Measurements from ENCODE around the gene RNASE2. TPM values are rescaled to one million over a fixed set of nuclear protein-coding genes. Genes with fewer than 3 reads are reported as not detected.
"Not testable (repeated sequence)": the region's sequence is repeated elsewhere in the genome, so short reads cannot be mapped to it uniquely, and the experiment has no call there.

RNASE2 gene
- total RNA-seq, 1 donor from 2014 or later: not detected

- H3K27ac Mint-ChIP-seq, H3K4me3 Mint-ChIP-seq, H3K9me3 Mint-ChIP-seq: not testable (repeated sequence)
These were observed 3.7 kb downstream of the RNASE2 start for GRCh38 chr14:20958946-20959345.

GRCh38 chr14:20969336-20969735, 14.0 kb downstream of the RNASE2 start:
- Mint-ChIP-seq H3K27me3 (ENCODE audit: insufficient read depth) (peaks cover 34% of the 10 kb centered on the region), H3K4me1 (ENCODE audit: low read depth) (peaks cover 15% of the 10 kb centered on the region), H3K27ac (no peak overlapping the region), H3K36me3 (ENCODE audit: low read depth) (no peaks in the 10 kb centered on the region), H3K9me3 (no peaks in the 10 kb centered on the region), H3K4me3 (no peak overlapping the region)
- intact Hi-C loops (cut with micrococcal nuclease): no loop called here
- DNase-seq (ENCODE audit: low spot score): no peak

More at GRCh38 chr14:20958946-20959345, 3.7 kb downstream of the RNASE2 start:
- DNase-seq (ENCODE audit: low spot score); H3K27me3 Mint-ChIP-seq (ENCODE audit: insufficient read depth); intact Hi-C loops (cut with micrococcal nuclease); H3K36me3 Mint-ChIP-seq (ENCODE audit: low read depth): not testable (repeated sequence)
- H3K4me1 Mint-ChIP-seq (ENCODE audit: low read depth): peaks cover 26% of the 10 kb centered on the region

DNA sequence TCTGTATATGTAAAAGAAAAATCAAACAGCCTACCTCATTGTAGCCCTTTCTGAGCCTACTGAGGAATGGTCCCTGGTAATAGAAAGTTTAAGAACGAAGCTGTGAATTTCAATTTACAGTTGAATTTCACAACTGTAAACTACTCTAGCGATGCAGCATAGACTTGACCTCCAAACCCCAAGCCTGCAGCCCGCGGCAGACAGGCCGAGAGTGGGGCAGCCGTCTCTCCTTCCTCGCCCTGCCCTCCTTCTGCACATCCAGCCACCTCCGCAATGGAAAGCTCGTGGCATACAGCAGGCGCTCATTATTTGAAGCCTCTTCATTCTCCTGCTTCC, 15.3 kb downstream of the RNASE2 start:
- no peak overlapping the region for H3K27ac Mint-ChIP-seq
- H3K4me3 Mint-ChIP-seq: peak overlapping the region; percentile 93
- intact Hi-C loops (cut with micrococcal nuclease): loop anchor here (5.0 to 10.0 kb wide), 4 partner anchors 98 to 636 kb away; partner anchors contain the start of gene CCNB1IP1
- no peak for DNase-seq (ENCODE audit: low spot score)
- peaks cover 33% of the 10 kb centered on the region for H3K27me3 Mint-ChIP-seq (ENCODE audit: insufficient read depth)
- no peaks in the 10 kb centered on the region for H3K36me3 Mint-ChIP-seq (ENCODE audit: low read depth)
- peaks cover 15% of the 10 kb centered on the region for H3K4me1 Mint-ChIP-seq (ENCODE audit: low read depth)
- H3K9me3 Mint-ChIP-seq: no peaks in the 10 kb centered on the region

- Mint-ChIP-seq H3K9me3 (no peaks in the 10 kb centered on the region), H3K36me3 (ENCODE audit: low read depth) (no peaks in the 10 kb centered on the region), H3K27me3 (ENCODE audit: insufficient read depth) (peaks cover 35% of the 10 kb centered on the region), H3K4me1 (ENCODE audit: low read depth) (peaks cover 15% of the 10 kb centered on the region), H3K4me3 (peak overlapping the region; percentile 93), H3K27ac (no peak overlapping the region)
- intact Hi-C loops (cut with micrococcal nuclease): loop anchor here (1.0 to 10.0 kb wide), 11 partner anchors 10 to 636 kb away; partner anchors contain the start of genes CCNB1IP1, CHD8 and METTL17
- peak; percentile 72 for DNase-seq (ENCODE audit: low spot score)
These were observed 15.9 kb downstream of the RNASE2 start for GRCh38 chr14:20970983-20971704.

DNA sequence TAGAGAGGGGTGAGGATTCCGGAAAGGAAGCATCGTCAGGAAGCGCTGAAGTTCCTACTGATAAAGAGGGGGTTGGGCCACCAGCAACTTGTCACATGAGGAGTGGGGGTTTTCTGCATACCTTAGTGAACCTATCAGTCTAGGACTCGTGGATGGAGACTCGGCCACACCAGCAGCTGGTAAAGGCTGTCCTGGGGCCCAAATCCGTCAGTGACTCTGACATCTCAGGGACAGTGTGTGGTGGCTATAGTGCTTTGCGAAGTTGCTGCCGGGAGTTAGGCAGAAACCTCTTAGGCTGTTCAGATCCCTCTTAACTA, 16.4 kb downstream of the RNASE2 start:
- no peak for DNase-seq (ENCODE audit: low spot score)
- Mint-ChIP-seq H3K27me3 (ENCODE audit: insufficient read depth) (peaks cover 35% of the 10 kb centered on the region), H3K27ac (no peak overlapping the region)

GRCh38 chr14:20973501-20973900, 18.2 kb downstream of the RNASE2 start:
- H3K9me3 Mint-ChIP-seq: no peaks in the 10 kb centered on the region
- H3K27ac Mint-ChIP-seq: no peak overlapping the region
- DNase-seq (ENCODE audit: low spot score): no peak
- intact Hi-C loops (cut with micrococcal nuclease): loop anchor here (5.0 to 10.0 kb wide), 4 partner anchors 101 to 639 kb away; partner anchors contain the start of gene CCNB1IP1
- no peak overlapping the region for H3K4me3 Mint-ChIP-seq
- H3K4me1 Mint-ChIP-seq (ENCODE audit: low read depth): peaks cover 15% of the 10 kb centered on the region
- H3K36me3 Mint-ChIP-seq (ENCODE audit: low read depth): no peaks in the 10 kb centered on the region
- H3K27me3 Mint-ChIP-seq (ENCODE audit: insufficient read depth): peaks cover 31% of the 10 kb centered on the region

More for the DNA sequence above, 16.4 kb downstream of the RNASE2 start:
- H3K4me3 Mint-ChIP-seq: peak overlapping the region; percentile 93
- no peaks in the 10 kb centered on the region for H3K36me3 Mint-ChIP-seq (ENCODE audit: low read depth)
- intact Hi-C loops (cut with micrococcal nuclease): loop anchor here (1.0 to 10.0 kb wide), 11 partner anchors 10 to 637 kb away; partner anchors contain the start of genes CCNB1IP1, CHD8 and METTL17
- peaks cover 15% of the 10 kb centered on the region for H3K4me1 Mint-ChIP-seq (ENCODE audit: low read depth)
- no peaks in the 10 kb centered on the region for H3K9me3 Mint-ChIP-seq

DNA sequence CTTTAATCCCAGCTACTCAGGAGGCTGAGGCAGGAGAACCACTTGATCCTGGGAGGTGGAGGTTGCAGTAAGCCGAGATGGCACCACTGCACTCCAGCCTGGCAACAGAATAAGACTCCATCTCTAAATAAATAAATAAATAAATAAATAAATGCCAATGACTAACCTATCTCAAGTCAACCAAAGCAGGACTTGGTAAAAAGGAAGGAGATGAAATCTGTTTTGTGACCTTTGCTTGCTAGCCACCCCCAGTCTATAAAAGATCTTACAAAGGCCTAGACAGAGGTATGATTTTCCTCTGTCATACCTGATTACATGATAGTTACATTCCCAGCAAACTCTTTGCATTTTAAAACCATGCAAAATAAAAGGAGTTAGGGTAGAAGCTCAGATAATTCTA, 21.0 kb downstream of the RNASE2 start:
- no peak for DNase-seq (ENCODE audit: low spot score)
- intact Hi-C loops (cut with micrococcal nuclease): loop anchor here (10.0 kb wide), 1 partner anchor 641 kb away; the partner anchor contains the start of gene CCNB1IP1
- Mint-ChIP-seq H3K27me3 (ENCODE audit: insufficient read depth) (peaks cover 22% of the 10 kb centered on the region), H3K36me3 (ENCODE audit: low read depth) (no peaks in the 10 kb centered on the region), H3K4me1 (ENCODE audit: low read depth) (peaks cover 6% of the 10 kb centered on the region), H3K27ac (no peak overlapping the region), H3K9me3 (no peaks in the 10 kb centered on the region), H3K4me3 (no peak overlapping the region)

DNA sequence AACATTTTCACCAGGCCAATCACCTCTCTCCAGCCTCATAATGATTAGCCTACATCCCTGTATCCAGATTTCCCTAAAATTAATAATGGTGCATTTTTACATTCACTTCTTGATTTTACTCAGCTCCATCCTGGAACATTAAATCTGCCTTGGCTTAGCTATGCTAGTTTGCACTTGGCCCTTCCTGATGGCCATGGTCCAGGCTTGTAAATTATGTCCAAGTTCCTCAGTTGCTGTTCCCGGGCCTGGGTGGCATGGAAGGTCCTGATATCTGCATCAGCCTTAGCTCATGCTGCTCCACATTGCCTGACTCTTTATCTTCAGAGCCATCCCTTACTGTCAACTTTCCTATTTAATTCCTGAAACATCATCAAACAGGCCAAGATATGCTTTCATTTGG, 23.4 kb downstream of the RNASE2 start:
- no peaks in the 10 kb centered on the region for H3K9me3 Mint-ChIP-seq
- H3K27me3 Mint-ChIP-seq (ENCODE audit: insufficient read depth): peaks cover 7% of the 10 kb centered on the region
- DNase-seq (ENCODE audit: low spot score): no peak
- intact Hi-C loops (cut with micrococcal nuclease): loop anchor here (10.0 kb wide), 1 partner anchor 644 kb away; the partner anchor contains the start of gene CCNB1IP1
- H3K36me3 Mint-ChIP-seq (ENCODE audit: low read depth): no peaks in the 10 kb centered on the region
- H3K4me3 Mint-ChIP-seq: no peak overlapping the region
- no peak overlapping the region for H3K27ac Mint-ChIP-seq
- H3K4me1 Mint-ChIP-seq (ENCODE audit: low read depth): no peaks in the 10 kb centered on the region

GRCh38 chr14:20980906-20981305, 25.6 kb downstream of the RNASE2 start:
- no peak for DNase-seq (ENCODE audit: low spot score)

GRCh38 chr14:20982646-20983369, 27.5 kb downstream of the RNASE2 start:
- DNase-seq (ENCODE audit: low spot score): no peak

More at GRCh38 chr14:20980906-20981305, 25.6 kb downstream of the RNASE2 start:
- Mint-ChIP-seq H3K4me3 (no peak overlapping the region), H3K4me1 (ENCODE audit: low read depth) (no peaks in the 10 kb centered on the region), H3K9me3 (no peaks in the 10 kb centered on the region), H3K27ac (no peak overlapping the region), H3K36me3 (ENCODE audit: low read depth) (no peaks in the 10 kb centered on the region), H3K27me3 (ENCODE audit: insufficient read depth) (peaks cover 3% of the 10 kb centered on the region)
- intact Hi-C loops (cut with micrococcal nuclease): no loop called here

GRCh38 chr14:20985650-20986049, 30.4 kb downstream of the RNASE2 start:
- intact Hi-C loops (cut with micrococcal nuclease); H3K27me3 Mint-ChIP-seq (ENCODE audit: insufficient read depth); H3K27ac Mint-ChIP-seq; H3K4me1 Mint-ChIP-seq (ENCODE audit: low read depth); H3K36me3 Mint-ChIP-seq (ENCODE audit: low read depth); H3K9me3 Mint-ChIP-seq; DNase-seq (ENCODE audit: low spot score); H3K4me3 Mint-ChIP-seq: not testable (repeated sequence)

More at GRCh38 chr14:20982646-20983369, 27.5 kb downstream of the RNASE2 start:
- H3K27me3 Mint-ChIP-seq (ENCODE audit: insufficient read depth): peaks cover 3% of the 10 kb centered on the region
- H3K9me3 Mint-ChIP-seq: no peaks in the 10 kb centered on the region
- no peak overlapping the region for H3K27ac Mint-ChIP-seq
- no peak overlapping the region for H3K4me3 Mint-ChIP-seq
- intact Hi-C loops (cut with micrococcal nuclease): no loop called here
- no peaks in the 10 kb centered on the region for H3K4me1 Mint-ChIP-seq (ENCODE audit: low read depth)
- no peaks in the 10 kb centered on the region for H3K36me3 Mint-ChIP-seq (ENCODE audit: low read depth)

- no peak for DNase-seq (ENCODE audit: low spot score)
These were observed 31.5 kb downstream of the RNASE2 start for GRCh38 chr14:20986811-20987210.

More at GRCh38 chr14:20986811-20987210, 31.5 kb downstream of the RNASE2 start:
- peaks cover 7% of the 10 kb centered on the region for H3K36me3 Mint-ChIP-seq (ENCODE audit: low read depth)
- no peak overlapping the region for H3K4me3 Mint-ChIP-seq
- no peaks in the 10 kb centered on the region for H3K9me3 Mint-ChIP-seq
- H3K27ac Mint-ChIP-seq: no peak overlapping the region
- intact Hi-C loops (cut with micrococcal nuclease): no loop called here
- H3K27me3 Mint-ChIP-seq (ENCODE audit: insufficient read depth): no peaks in the 10 kb centered on the region
- peaks cover 15% of the 10 kb centered on the region for H3K4me1 Mint-ChIP-seq (ENCODE audit: low read depth)

Data from activated T-helper 1 cell treated with anti-CD3 and anti-CD28 coated beads, Interleukin-12 subunit alpha, Interleukin-12 subunit beta, Interleukin-2, Interleukin-4 antibody, amounts not matched to agents 30 ng/mL and 10 ng/mL and 1 ng/mL, durations not matched to agents 14 hours and 24 hours and 36 hours (primary cell).